K562 (cell line): Measurements from ENCODE around the gene ADAM19. TPM values are rescaled to one million over a fixed set of nuclear protein-coding genes. Genes with fewer than 3 reads are reported as not detected.

Source experiments
- ATF1 ChIP-seq, 2 experiments: fragments of 450-650 bp in 1 of 2; IDR thresholded peaks; 2 replicates each; pipeline ENCODE4 v1.6.1; 2016; ENCODE audit warnings: missing compliant biosample characterization in 1 of 2, missing genetic modification characterization in 1 of 2
- BDP1 ChIP-seq: IDR thresholded peaks from 3 replicates; pipeline ENCODE4 v1.6.1; 2011; ENCODE audit not compliant: insufficient read length, insufficient read depth
- DPF2 ChIP-seq: fragments of 450-650 bp; IDR thresholded peaks from 2 replicates; pipeline ENCODE4 v1.6.1; 2016
- ETS2 ChIP-seq: IDR thresholded peaks from 2 replicates; pipeline ENCODE4 v1.6.1; 2016; ENCODE audit warnings: borderline replicate concordance, missing genetic modification characterization, mild to moderate bottlenecking, moderate library complexity, missing compliant biosample characterization; ENCODE audit not compliant: poor library complexity, severe bottlenecking
- FOXA1 ChIP-seq: fragments of 450-650 bp; IDR thresholded peaks from 2 replicates; pipeline ENCODE4 v1.6.1; 2016; ENCODE audit warnings: mild to moderate bottlenecking, borderline replicate concordance
- FOXP1 ChIP-seq: sonication (generic); formaldehyde crosslinking; IDR thresholded peaks from 2 replicates; pipeline ENCODE4 v1.8.0; 2022; ENCODE audit warnings: mild to moderate bottlenecking, missing genetic modification reagents
- MAFK ChIP-seq: IDR thresholded peaks from 2 replicates; pipeline ENCODE4 v1.6.1; 2011; ENCODE audit warnings: low read length, improper control_type of control experiment
- RAD21 ChIP-seq, 2 experiments: fragments of 250-450 bp in 1 of 2; fragments of 450-650 bp in 1 of 2; sonication (Bioruptor Pico) in 1 of 2; formaldehyde crosslinking in 1 of 2; IDR thresholded peaks in 1 of 2; conservative IDR thresholded peaks in 1 of 2; 2 replicates each; pipeline versions ENCODE4 v1.4.0 to v1.8.0; 2020 to 2022; ENCODE audit warnings: mild to moderate bottlenecking in 2 of 2, moderate library complexity in 1 of 2
- RBM17 ChIP-seq: fragments of 200-400 bp; formaldehyde crosslinking; IDR thresholded peaks from 2 replicates; pipeline ENCODE4 v1.6.1; 2017; ENCODE audit warnings: low read depth, mild to moderate bottlenecking, low read length, borderline replicate concordance
- RCOR1 ChIP-seq, 2 experiments: IDR thresholded peaks; 2 replicates each; pipeline ENCODE4 v1.6.1; 2012; ENCODE audit warnings: low read depth in 2 of 2, low read length in 2 of 2, borderline replicate concordance in 1 of 2, improper control_type of control experiment in 1 of 2
- SMC3 ChIP-seq: conservative IDR thresholded peaks from 2 replicates; pipeline ENCODE4 v1.6.1; 2011; ENCODE audit warnings: low read depth, low read length, improper control_type of control experiment; ENCODE audit not compliant: insufficient read depth
- TCF7 ChIP-seq: sonication (generic); IDR thresholded peaks from 2 replicates; pipeline ENCODE4 v1.6.1; 2016; ENCODE audit warnings: antibody characterized with exemption, borderline replicate concordance
- TEAD1 ChIP-seq, 2 experiments: fragments of 450-650 bp in 1 of 2; sonication (generic) in 1 of 2; formaldehyde crosslinking; IDR thresholded peaks; 2 replicates each; pipeline versions ENCODE4 v1.4.0 to v1.8.0; 2020 to 2022; ENCODE audit warnings: mild to moderate bottlenecking in 2 of 2, missing genetic modification reagents in 1 of 2
- ZEB2 ChIP-seq: fragments of 450-650 bp; IDR thresholded peaks from 2 replicates; pipeline ENCODE4 v1.6.1; 2016
- ZNF124 ChIP-seq: sonication (generic); formaldehyde crosslinking; IDR thresholded peaks from 2 replicates; pipeline ENCODE4 v1.8.1; 2022; ENCODE audit warnings: missing genetic modification reagents
- polyA plus RNA-seq, 8 experiments: library from polyadenylated mRNA; depleted of rRNA in 4 of 8; stranded (reverse) in 5 of 8; unstranded in 3 of 8; fragments of >200 nt; fragmentation: Nextera tagmentation in 2 of 8; fragmentation: Illumina TruSeq in 1 of 8; extraction: Ambion mirVana in 2 of 8; extraction: Trizol in 1 of 8; gene quantifications; 2 replicates each; pipeline versions ENCODE4 v1.2.1 to v1.2.3, GENCODE V29; 2011 to 2014; ENCODE audit warnings: inconsistent platforms in 1 of 8, missing spikeins in 1 of 8
- total RNA-seq, 7 experiments: library from RNA; depleted of rRNA in 6 of 7; stranded (reverse); fragments of >200 nt in 6 of 7; fragmentation: Illumina TruSeq in 2 of 7; extraction: Trizol in 2 of 7; gene quantifications; 2 replicates each; pipeline versions ENCODE4 v1.2.1 to v1.2.3, GENCODE V29; 2011 to 2021; ENCODE audit warnings: low replicate concordance in 1 of 7
- TF ChIP-seq, protein P1 (sequence below): fragments of 450-650 bp; IDR thresholded peaks from 2 replicates; pipeline ENCODE4 v1.6.1; 2017; ENCODE audit warnings: antibody characterized with exemption
- TF ChIP-seq, protein P2 (sequence below), 2 experiments: fragments of 450-650 bp; formaldehyde crosslinking in 1 of 2; IDR thresholded peaks; 2 replicates each; pipeline versions ENCODE4 v1.4.0 to v1.6.1; 2014 to 2020; ENCODE audit warnings: mild to moderate bottlenecking in 2 of 2, borderline replicate concordance in 1 of 2, low read depth in 1 of 2

ADAM19 gene
- total and polyA plus RNA-seq, 9 of the 15 experiments (the other 6 are each of a cell fraction or from before 2014, with no cell fraction given) = 0.11 to 1.1 (median 0.43) TPM

DNA sequence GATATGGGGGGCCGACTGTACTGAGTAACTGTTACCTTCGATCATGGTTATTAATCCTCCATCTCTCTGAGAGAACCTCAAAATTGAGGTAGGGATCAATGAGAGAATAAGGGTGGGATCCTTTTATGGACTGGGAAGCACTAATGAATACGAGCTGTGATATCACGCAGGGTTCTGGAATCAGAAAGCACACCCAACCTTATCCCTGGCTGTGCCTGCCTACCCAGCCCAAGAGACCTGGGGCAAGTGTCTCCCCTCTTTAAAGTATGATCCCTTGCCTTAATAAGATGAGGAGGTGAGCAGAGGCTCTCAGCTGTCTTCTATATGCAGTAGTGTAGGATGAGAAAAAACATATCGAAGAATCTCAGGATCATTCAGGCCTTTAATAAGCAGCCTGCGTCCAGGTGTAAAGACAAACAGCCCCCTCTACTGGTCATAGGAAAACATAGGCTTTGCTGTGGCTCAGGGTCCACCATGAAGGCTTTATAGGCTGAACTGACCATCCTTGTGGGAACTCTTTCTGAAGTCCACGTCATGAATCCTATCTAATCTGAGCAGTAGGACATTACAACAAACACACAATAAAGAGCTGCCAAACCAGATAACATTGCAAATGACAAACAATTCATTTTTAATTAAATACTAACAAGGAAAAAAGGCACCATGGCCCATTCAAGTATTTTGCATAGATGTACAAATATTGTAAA, 98.7 kb downstream of the ADAM19 start (continued):
- TF ChIP-seq, protein P1, sequence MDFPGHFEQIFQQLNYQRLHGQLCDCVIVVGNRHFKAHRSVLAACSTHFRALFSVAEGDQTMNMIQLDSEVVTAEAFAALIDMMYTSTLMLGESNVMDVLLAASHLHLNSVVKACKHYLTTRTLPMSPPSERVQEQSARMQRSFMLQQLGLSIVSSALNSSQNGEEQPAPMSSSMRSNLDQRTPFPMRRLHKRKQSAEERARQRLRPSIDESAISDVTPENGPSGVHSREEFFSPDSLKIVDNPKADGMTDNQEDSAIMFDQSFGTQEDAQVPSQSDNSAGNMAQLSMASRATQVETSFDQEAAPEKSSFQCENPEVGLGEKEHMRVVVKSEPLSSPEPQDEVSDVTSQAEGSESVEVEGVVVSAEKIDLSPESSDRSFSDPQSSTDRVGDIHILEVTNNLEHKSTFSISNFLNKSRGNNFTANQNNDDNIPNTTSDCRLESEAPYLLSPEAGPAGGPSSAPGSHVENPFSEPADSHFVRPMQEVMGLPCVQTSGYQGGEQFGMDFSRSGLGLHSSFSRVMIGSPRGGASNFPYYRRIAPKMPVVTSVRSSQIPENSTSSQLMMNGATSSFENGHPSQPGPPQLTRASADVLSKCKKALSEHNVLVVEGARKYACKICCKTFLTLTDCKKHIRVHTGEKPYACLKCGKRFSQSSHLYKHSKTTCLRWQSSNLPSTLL = no peak
- TF ChIP-seq TEAD1 (CRISPR knock-in tag; IDR thresholded peaks at IDR 0.05) (0 out of 4 replicates have a peak, but pooled peaks of 1 of the 2 experiments have one; percentile 24), FOXA1 (no peak), FOXP1 (CRISPR knock-in tag) (no peak), ATF1 (CRISPR knock-in tag; IDR thresholded peaks at IDR 0.05) (no peak), ATF1 (tag; IDR thresholded peaks at IDR 0.05) (peak; percentile 41; the same call in 1 of the 2 replicates), DPF2 (no peak), RCOR1 (IDR thresholded peaks at IDR 0.05; ENCODE audit: borderline replicate concordance in 1 of 2, low read depth in 2 of 2, low read length in 2 of 2) (0 out of 4 replicates have a peak, but pooled peaks of 1 of the 2 experiments have one; percentile 31), MAFK (0 out of 2 replicates have a peak, but pooled peaks have one; percentile 28), BDP1 (no peak), ZEB2 (no peak), ETS2 (tag) (no peak), RAD21 (CRISPR knock-in tag; conservative IDR thresholded peaks at IDR 0.05 in 1 of 2, IDR thresholded peaks at IDR 0.05 in 1 of 2) (peak; percentile 84 to 87), RBM17 (no peak), ZNF124 (CRISPR knock-in tag) (no peak), TCF7 (no peak), SMC3 (peak; percentile 57)
- TF ChIP-seq, protein P2, sequence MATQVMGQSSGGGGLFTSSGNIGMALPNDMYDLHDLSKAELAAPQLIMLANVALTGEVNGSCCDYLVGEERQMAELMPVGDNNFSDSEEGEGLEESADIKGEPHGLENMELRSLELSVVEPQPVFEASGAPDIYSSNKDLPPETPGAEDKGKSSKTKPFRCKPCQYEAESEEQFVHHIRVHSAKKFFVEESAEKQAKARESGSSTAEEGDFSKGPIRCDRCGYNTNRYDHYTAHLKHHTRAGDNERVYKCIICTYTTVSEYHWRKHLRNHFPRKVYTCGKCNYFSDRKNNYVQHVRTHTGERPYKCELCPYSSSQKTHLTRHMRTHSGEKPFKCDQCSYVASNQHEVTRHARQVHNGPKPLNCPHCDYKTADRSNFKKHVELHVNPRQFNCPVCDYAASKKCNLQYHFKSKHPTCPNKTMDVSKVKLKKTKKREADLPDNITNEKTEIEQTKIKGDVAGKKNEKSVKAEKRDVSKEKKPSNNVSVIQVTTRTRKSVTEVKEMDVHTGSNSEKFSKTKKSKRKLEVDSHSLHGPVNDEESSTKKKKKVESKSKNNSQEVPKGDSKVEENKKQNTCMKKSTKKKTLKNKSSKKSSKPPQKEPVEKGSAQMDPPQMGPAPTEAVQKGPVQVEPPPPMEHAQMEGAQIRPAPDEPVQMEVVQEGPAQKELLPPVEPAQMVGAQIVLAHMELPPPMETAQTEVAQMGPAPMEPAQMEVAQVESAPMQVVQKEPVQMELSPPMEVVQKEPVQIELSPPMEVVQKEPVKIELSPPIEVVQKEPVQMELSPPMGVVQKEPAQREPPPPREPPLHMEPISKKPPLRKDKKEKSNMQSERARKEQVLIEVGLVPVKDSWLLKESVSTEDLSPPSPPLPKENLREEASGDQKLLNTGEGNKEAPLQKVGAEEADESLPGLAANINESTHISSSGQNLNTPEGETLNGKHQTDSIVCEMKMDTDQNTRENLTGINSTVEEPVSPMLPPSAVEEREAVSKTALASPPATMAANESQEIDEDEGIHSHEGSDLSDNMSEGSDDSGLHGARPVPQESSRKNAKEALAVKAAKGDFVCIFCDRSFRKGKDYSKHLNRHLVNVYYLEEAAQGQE (IDR thresholded peaks at IDR 0.05; ENCODE audit: borderline replicate concordance) = peak; percentile 71
- TF ChIP-seq, protein P2 (CRISPR knock-in tag; IDR thresholded peaks at IDR 0.05; ENCODE audit: low read depth) = no peak
